GM13977 (cell line): ENCODE measurements around the gene SOS1.

Experiments used
- DNase-seq: peaks from one replicate; pipeline ENCODE4 v3.0.0; 2012; ENCODE audit warnings: low spot score
- CTCF ChIP-seq: IDR thresholded peaks from 2 replicates; pipeline ENCODE4 v1.5.1; 2012; ENCODE audit warnings: mild to moderate bottlenecking, control low read depth; ENCODE audit not compliant: insufficient read depth; ENCODE audit errors: extremely low read depth, missing control alignments
- in situ Hi-C: fragments of 300-500 bp; cut with MboI; formaldehyde crosslinking; loops from one replicate; pipeline ENCODE4 v1.12.0; 2022; ENCODE audit warnings: low sequenced_read_pairs, low pct_unique_long_range_greater_than_20kb, mixed read lengths, inconsistent platforms; ENCODE audit not compliant: unreplicated experiment

Gene SOS1

DNA sequence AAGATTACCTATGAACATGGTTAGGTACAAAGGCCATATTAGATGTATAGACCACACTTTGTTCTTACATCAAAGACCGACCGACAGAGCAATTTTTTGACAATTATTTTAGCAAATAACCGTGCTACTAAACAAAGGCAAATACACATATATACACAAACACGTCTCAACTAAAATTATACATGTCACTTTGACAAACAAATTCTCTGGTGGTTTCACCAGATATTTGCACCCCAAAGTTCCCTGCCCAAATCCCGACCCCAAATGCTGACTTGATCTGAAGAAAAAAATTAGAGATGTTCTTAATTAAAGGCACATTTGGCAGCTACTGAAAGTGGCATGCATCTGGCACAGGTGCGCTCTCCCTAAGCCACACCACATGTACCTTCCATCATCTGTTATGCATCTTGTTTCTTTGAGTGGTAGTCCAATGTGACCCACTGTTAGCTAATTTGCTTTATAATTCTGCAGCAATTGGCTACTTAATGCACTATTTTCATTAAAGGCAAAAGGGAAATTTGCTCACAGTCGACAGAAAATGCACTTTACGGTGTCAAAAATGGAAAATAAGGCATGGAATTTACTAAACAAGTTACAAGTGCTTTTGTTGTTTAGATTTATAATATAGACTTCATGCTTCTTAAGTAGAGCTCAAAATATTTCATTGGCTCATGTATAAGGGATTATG is 139.0 kb downstream of the SOS1 start:
- no peak for DNase-seq
- no peak for TF ChIP-seq CTCF
- in situ Hi-C loops: no loop called here

DNA sequence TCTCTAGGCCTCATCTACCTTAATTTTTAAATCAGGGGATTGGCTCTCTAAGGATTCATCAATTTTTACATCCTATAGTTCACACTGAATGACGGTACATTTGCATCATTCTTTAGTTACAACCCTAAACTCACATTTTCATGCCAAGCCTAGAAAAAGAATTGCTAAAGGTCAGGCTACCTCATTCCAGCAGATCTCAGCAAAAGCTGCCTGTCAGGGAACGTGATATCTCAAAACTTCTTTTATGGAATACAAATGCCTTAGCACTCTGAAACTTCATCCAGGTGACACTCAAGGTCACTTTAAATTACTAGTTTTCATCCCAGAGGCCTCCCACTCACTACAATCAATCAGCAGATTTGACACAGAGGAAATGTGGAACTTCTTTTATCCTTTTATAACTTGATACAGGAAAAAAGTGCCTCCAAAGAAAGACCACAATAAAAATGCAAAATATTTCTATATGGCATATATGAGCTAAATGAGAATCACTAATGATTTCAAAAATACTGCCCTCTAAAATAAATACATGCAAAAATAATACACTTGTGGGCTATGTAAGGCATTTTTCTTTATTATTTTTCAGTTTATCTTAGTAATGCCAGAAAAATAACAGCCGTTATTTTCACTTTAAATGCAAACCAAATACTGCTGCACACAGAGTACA is 139.7 kb downstream of the SOS1 start:
- DNase-seq: no peak
- no peak for TF ChIP-seq CTCF
- in situ Hi-C loops: no loop called here

DNA sequence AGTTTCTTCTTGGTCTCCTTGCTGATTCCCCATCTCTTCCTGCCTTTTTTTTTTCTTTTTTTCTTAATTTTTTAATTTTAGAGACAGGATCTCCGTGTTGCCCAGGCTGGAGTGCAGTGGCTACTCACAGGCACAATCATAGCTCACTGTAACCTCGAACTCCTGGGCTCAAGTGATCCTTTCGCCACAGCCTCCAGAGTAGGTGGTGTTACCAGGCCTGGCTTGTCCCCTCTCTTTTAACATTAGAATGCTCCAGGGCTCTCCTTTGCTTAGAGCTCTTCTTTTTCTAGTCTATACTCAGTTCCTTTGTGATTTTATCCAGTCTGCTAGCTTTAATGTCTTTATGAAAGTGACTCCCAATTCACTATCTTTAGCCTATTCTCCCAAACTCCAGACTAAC is 141.9 kb downstream of the SOS1 start:
- no peak for TF ChIP-seq CTCF
- in situ Hi-C loops: no loop called here
- DNase-seq: no peak

DNA sequence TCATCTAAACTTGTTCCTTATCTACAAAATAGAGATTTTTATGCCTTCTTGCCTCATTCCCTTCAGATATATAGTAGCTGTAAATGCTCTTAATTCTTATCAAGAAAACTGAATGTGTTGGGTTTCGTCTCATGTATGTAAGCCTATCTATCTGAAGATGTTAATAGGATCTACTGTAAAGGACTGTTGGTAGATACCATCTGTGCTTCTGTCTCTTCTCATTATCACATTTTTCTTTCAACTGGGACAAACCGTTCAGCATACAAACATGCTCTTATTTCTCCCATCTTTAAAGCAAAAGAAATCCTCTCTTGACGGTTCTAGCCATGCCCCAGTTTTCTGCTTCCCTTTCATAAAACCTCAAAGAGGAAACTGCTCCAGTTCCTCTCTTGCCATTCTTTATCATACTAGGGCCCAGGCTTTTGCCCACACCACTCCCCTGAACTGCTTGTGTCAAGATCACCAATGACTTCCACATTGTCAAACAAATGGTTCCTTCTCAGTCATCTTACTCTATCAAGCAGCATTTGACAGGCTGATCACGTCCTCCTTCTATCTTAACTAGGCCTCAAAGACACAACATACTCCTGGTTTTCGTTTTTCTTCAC is 142.5 kb downstream of the SOS1 start:
- TF ChIP-seq CTCF: no peak
- in situ Hi-C loops: no loop called here
- DNase-seq: no peak

DNA sequence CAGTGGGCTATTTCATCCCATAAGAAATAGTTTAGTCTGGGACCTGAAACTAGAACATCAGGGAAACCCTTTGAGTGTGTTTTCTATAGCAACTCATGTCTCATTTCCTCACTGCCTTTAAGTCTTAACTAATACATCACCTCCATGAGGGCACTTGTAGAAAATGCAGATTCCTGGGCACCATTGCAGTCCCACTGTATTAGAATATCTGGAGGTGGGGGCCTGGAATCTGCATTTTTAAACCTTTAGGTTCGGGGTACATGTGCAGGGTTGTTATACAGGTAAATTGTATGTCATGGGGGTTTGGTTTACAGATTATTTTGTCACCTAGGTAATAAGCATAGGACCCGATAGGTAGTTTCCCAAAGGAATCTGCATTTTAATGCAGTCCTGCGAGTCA is 143.8 kb downstream of the SOS1 start:
- in situ Hi-C loops: no loop called here
- no peak for DNase-seq
- no peak for TF ChIP-seq CTCF

DNA sequence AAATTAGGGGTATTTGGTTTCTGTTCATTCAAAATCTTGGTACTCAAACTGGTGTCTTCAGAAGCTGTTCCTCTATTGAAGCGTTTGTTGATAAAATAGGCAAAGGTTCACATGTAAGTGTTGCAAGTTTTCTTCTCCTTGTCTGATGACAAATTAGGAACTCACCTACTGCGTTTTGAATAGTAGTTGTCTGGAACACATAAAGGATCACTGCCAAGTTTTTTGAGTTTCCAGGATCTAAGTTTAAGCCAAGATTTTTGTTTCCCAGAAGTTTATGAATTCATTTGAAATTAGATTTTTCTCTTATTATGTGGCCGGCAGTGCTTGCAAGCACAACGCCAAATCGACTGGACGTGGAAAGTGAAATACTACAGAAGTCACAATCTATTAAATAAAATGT is 145.8 kb downstream of the SOS1 start:
- DNase-seq: no peak
- in situ Hi-C loops: no loop called here
- no peak for TF ChIP-seq CTCF
